Uterus (tissue), 2 donors: ENCODE data around the gene ZNF784.

Source experiments
- POLR2A ChIP-seq, 2 donors: fragments of 450-650 bp; IDR thresholded peaks; one replicate each; pipeline ENCODE4 v1.6.1; 2016; ENCODE audit warnings: antibody characterized with exemption in 2 of 2, mild to moderate bottlenecking in 1 of 2, moderate library complexity in 1 of 2
- TF ChIP-seq, protein P1 (sequence below), 4 experiments: fragments of 200-600 bp in 2 of 4; fragments of 450-650 bp in 2 of 4; sonication (generic) in 2 of 4; IDR thresholded peaks; one replicate each; pipeline ENCODE4 v1.5.1; 2016 to 2019; ENCODE audit warnings: antibody characterized with exemption in 4 of 4, mild to moderate bottlenecking in 2 of 4, moderate library complexity in 1 of 4

DNA sequence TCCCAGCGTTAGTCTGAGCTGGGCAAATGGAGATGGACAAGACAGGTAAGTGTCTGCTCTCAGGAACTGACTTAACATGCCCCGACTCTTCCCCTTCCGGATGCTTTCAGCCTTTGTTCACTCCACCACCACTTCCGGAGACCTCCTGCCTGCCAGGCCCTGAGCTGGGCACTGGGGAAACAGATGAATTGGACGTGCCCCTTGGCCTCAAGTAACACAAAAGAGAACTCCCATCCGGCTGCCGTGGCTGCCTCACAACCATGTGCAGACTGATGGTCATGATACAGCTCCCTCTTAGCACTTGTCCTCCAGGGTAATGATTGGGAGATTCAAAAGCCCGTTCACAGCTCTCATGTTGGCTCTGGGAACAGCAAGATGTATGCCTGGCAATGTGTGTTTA is 6.9 kb downstream of the ZNF784 start:
- TF ChIP-seq, protein P1, sequence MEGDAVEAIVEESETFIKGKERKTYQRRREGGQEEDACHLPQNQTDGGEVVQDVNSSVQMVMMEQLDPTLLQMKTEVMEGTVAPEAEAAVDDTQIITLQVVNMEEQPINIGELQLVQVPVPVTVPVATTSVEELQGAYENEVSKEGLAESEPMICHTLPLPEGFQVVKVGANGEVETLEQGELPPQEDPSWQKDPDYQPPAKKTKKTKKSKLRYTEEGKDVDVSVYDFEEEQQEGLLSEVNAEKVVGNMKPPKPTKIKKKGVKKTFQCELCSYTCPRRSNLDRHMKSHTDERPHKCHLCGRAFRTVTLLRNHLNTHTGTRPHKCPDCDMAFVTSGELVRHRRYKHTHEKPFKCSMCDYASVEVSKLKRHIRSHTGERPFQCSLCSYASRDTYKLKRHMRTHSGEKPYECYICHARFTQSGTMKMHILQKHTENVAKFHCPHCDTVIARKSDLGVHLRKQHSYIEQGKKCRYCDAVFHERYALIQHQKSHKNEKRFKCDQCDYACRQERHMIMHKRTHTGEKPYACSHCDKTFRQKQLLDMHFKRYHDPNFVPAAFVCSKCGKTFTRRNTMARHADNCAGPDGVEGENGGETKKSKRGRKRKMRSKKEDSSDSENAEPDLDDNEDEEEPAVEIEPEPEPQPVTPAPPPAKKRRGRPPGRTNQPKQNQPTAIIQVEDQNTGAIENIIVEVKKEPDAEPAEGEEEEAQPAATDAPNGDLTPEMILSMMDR (IDR thresholded peaks at IDR 0.05): no peak
- no peak for TF ChIP-seq POLR2A (IDR thresholded peaks at IDR 0.05)
